D721Med (cell line): ENCODE measurements around the gene FAM110D.

Experiments
- DNase-seq: peaks from one replicate; pipeline ENCODE4 v3.0.0; 2011; ENCODE audit warnings: low spot score; ENCODE audit not compliant: insufficient read length
- FAIRE-seq: peaks from 2 replicates; lab custom pipeline; 2011; peaks lifted over from hg19 to GRCh38; lab: Jason Lieb, UNC
- CTCF ChIP-seq: IDR thresholded peaks from 2 replicates; pipeline ENCODE4 v1.5.1; 2012; ENCODE audit warnings: mild to moderate bottlenecking, control low read depth; ENCODE audit not compliant: insufficient read depth; ENCODE audit errors: missing control alignments

Gene FAM110D

DNA sequence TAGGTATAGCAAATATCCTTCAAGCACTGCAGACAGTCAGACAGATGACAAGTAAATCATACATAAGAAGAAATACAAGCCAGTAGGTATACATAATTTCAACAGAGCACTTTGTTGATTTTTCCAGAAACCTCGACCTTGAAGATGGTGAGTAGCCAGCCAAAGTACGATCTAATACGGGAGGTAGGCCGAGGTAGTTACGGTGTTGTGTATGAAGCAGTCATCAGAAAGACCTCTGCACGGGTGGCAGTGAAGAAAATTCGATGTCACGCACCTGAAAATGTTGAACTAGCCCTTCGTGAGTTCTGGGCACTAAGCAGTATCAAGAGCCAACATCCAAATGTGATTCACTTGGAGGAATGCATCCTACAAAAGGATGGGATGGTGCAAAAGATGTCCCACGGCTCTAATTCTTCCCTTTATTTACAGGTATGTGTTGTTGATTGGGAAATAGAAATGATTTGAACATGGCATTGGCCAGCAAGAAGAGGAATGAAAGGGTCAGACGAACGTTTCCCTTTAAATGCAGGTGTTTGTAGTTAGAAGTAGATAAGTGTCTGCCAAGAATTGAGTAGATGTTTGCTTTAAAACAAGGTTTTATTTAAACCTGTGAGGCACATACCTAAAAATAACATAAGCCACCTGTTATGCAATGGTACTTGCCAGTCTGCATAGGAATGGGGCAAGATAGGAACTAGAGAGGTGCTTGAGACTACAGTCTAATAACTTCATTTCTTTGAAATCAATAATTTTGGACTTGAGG is 44.5 kb upstream of the FAM110D start:
- DNase-seq, result no peak
- FAIRE-seq, result no peak
- no peak for TF ChIP-seq CTCF

DNA sequence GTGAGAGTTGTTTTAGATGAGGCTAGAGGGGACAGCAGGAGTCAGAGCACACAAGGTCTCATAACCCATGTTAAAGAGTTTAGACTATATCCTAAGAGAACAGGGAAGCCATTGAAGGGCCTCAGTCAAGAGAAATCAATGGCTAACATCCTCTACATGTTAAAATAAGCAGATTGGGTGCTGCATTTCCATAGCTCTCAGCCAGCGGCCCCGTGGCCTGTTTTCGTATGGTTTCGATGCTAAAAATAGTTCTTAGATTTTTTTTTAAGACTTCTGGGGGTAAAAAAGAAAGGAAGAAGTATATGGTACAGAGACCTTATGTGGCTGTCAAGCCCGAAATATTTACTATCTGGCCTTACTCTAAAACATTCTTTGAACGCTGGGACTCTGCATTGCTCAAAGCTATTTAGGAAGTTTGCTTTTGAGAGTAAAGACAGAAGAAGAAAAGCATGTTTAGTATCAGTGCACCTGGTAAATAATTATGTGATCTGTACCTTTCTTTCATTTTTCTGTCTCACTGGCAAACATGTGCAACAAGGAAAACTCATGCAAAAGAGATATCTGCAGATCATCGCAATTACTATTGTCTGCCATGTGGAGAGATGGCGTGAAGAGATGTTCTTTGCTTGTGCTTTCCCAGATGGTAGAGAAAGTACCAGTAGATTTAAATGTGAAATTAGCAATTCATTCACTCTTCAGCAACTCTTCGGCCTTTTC is 38.8 kb upstream of the FAM110D start:
- no peak for FAIRE-seq
- no peak for DNase-seq
- no peak for TF ChIP-seq CTCF

- TF ChIP-seq CTCF, result no peak
- FAIRE-seq (no peak), DNase-seq (no peak)
These were observed 36.8 kb upstream of the FAM110D start for GRCh38 chr1:26121854-26122773.

- DNase-seq, result no peak
- no peak for TF ChIP-seq CTCF
- FAIRE-seq, result no peak
These were observed 35.6 kb upstream of the FAM110D start for GRCh38 chr1:26122988-26123973.

DNA sequence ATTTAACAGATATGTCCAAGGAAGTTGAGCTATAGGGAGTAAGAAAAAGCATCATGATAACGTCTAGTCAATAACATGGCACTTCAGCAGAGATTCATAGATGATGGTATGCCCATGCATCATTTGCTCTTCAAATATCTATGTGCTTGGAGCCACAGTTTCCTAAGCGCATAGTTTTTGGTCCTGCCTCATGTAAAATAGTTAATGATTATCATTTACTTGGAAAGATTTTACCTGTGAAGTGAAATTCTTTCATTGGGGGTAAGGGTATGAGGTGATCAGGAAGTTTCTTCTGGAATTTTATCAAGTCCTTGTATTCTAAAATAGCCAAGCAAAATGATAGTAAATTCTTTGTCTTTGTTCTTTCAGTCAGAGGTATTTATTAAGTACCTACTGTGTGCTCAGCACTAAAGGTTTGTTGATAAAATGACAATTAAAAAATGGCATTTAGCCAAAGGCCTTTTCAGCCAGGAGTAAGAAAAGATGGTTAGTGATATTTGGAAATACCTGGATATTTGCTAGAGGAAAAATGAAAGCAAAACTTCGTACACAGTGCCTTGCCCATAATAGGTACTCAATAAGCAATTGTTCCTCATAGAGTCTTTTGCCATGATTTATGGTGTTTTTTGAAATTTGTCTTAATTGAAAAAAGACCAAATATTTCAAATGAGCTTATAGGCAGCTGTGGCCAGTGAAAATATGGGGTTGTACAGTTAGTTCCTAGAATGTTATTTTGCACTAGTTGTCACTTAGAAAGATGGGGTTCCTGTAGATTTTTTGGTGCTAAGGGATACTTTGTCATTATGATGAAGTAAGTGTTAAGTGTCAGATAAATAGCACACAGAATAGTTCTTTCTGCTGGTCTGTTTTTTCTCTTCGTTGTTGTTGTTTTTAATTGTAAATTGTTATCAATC is 34.2 kb upstream of the FAM110D start:
- no peak for TF ChIP-seq CTCF
- FAIRE-seq, result no peak
- no peak for DNase-seq
